IMR-90 (cell line): ENCODE results near the gene CEBPZ. TPM values are rescaled to one million over a fixed set of nuclear protein-coding genes. Genes with fewer than 3 reads are reported as not detected.
"Not testable (repeated sequence)": the region's sequence is repeated elsewhere in the genome, so short reads cannot be mapped to it uniquely, and the experiment has no call there.

Experiments used
- ATAC-seq: fragments of 200-7000 bp; cut with Tn5 transposase; 2 replicates; pipeline ENCODE4 v1.9.1; 2020; ENCODE audit warnings: low read depth, mild to moderate bottlenecking, moderate library complexity
- BruUV-seq: library from RNA; stranded (reverse); fragments of 400-500 nt; replicated peaks from 2 replicates; lab custom pipeline; 2021; lab: Mats Ljungman, UMichigan
- CTCF ChIA-PET: fragments of 300-600 bp; formaldehyde crosslinking; extraction: SDS; loops from one replicate; lab custom pipeline; 2021; ENCODE audit warnings: antibody characterized with exemption; lab: Yijun Ruan, JAX
- POLR2A ChIA-PET: fragments of 300-600 bp; sonication (Branson Sonifier 250); formaldehyde crosslinking; loops from one replicate; lab custom pipeline; 2022; ENCODE audit warnings: antibody characterized with exemption; ENCODE audit not compliant: unreplicated experiment; lab: Charles Lee
- DNase-seq: peaks from one replicate; pipeline ENCODE4 v3.0.0; 2013
- H2AFZ ChIP-seq: replicated peaks from 2 replicates; pipeline ENCODE3; 2013; ENCODE audit warnings: low read length, mild to moderate bottlenecking; ENCODE audit not compliant: poor library complexity
- H2AK5ac ChIP-seq: 2 replicates; pipeline ENCODE4 v1.6.1; 2013; ENCODE audit warnings: low read depth, low read length, inconsistent platforms
- H2AK9ac ChIP-seq: replicated peaks from 2 replicates; pipeline ENCODE3; 2013; ENCODE audit warnings: mild to moderate bottlenecking, low read depth, low read length, moderate library complexity; ENCODE audit not compliant: poor library complexity
- H2BK120ac ChIP-seq: 2 replicates; pipeline ENCODE4 v1.6.1; 2013; ENCODE audit warnings: low read depth, low read length, inconsistent platforms
- H2BK15ac ChIP-seq: 3 replicates; pipeline ENCODE4 v1.6.1; 2013; ENCODE audit warnings: low read depth, low read length, inconsistent platforms
- H2BK20ac ChIP-seq: 2 replicates; pipeline ENCODE4 v1.6.1; 2013; ENCODE audit warnings: low read depth, mild to moderate bottlenecking, inconsistent platforms, low read length, moderate library complexity
- H2BK5ac ChIP-seq: 2 replicates; pipeline ENCODE4 v1.6.1; 2013; ENCODE audit warnings: mild to moderate bottlenecking, low read depth, low read length, inconsistent platforms; ENCODE audit not compliant: poor library complexity, severe bottlenecking
- H3K14ac ChIP-seq: replicated peaks from 2 replicates; pipeline ENCODE4 v1.6.1; 2013; ENCODE audit warnings: low read depth, low read length, inconsistent platforms
- H3K18ac ChIP-seq: 2 replicates; pipeline ENCODE4 v1.6.1; 2013; ENCODE audit warnings: low read depth, low read length, control low read depth
- H3K23ac ChIP-seq: 2 replicates; pipeline ENCODE4 v1.6.1; 2013; ENCODE audit warnings: low read depth, low read length, inconsistent platforms
- H3K27ac ChIP-seq: 2 replicates; pipeline ENCODE4 v1.5.1; 2013; ENCODE audit warnings: mild to moderate bottlenecking, control low read depth, low read length; ENCODE audit not compliant: insufficient read depth
- H3K27me3 ChIP-seq: 2 replicates; pipeline ENCODE4 v1.6.1; 2013; ENCODE audit warnings: low read length; ENCODE audit not compliant: control insufficient read depth, insufficient read depth
- H3K36me3 ChIP-seq: 2 replicates; pipeline ENCODE4 v1.6.1; 2013; ENCODE audit warnings: low read length, mixed read lengths; ENCODE audit not compliant: control insufficient read depth, insufficient read depth
- H3K4ac ChIP-seq: 2 replicates; pipeline ENCODE4 v1.6.1; 2013; ENCODE audit warnings: low read depth, low read length, inconsistent platforms
- H3K4me1 ChIP-seq: 2 replicates; pipeline ENCODE4 v1.6.1; 2013; ENCODE audit warnings: low read length, mixed read lengths; ENCODE audit not compliant: control insufficient read depth, insufficient read depth
- H3K4me2 ChIP-seq: 2 replicates; pipeline ENCODE4 v1.6.1; 2013; ENCODE audit warnings: low read depth, mild to moderate bottlenecking, control low read depth, low read length, moderate library complexity
- H3K4me3 ChIP-seq: 2 replicates; pipeline ENCODE4 v1.5.1; 2013; ENCODE audit warnings: low read depth, mild to moderate bottlenecking, control low read depth, low read length, moderate library complexity; ENCODE audit not compliant: insufficient read depth
- H3K56ac ChIP-seq: 2 replicates; pipeline ENCODE4 v1.6.1; 2013; ENCODE audit warnings: low read length, inconsistent platforms; ENCODE audit not compliant: insufficient read depth; ENCODE audit errors: extremely low read depth
- H3K79me1 ChIP-seq, 2 experiments: 2 replicates each; pipeline ENCODE4 v1.6.1; 2013; ENCODE audit warnings: low read length in 2 of 2, inconsistent platforms in 1 of 2, low read depth in 1 of 2
- H3K9ac ChIP-seq: 2 replicates; pipeline ENCODE4 v1.6.1; 2013; ENCODE audit warnings: low read depth, low read length, control low read depth
- H3K9me1 ChIP-seq: 2 replicates; pipeline ENCODE4 v1.6.1; 2013; ENCODE audit warnings: low read length, inconsistent platforms; ENCODE audit not compliant: insufficient read depth
- H3K9me3 ChIP-seq: 2 replicates; pipeline ENCODE4 v1.6.1; 2013; ENCODE audit warnings: low read length; ENCODE audit not compliant: control insufficient read depth, insufficient read depth
- H4K20me1 ChIP-seq: 2 replicates; pipeline ENCODE4 v1.6.1; 2013; ENCODE audit warnings: low read length, inconsistent platforms; ENCODE audit not compliant: insufficient read depth
- H4K5ac ChIP-seq: 2 replicates; pipeline ENCODE4 v1.6.1; 2013; ENCODE audit warnings: mild to moderate bottlenecking, low read depth, low read length, control low read depth
- H4K8ac ChIP-seq, 2 experiments: 2 replicates each; pipeline ENCODE4 v1.6.1; 2013; ENCODE audit warnings: low read depth in 2 of 2, low read length in 2 of 2, control low read depth in 1 of 2, inconsistent platforms in 1 of 2
- H4K91ac ChIP-seq: 2 replicates; pipeline ENCODE4 v1.6.1; 2013; ENCODE audit warnings: low read depth, low read length, inconsistent platforms; ENCODE audit not compliant: insufficient read depth
- WGBS, 2 experiments: methylation state at CpG; one replicate each; pipeline versions ENCODE4 v1.1.5 to v1.1.7; 2013; ENCODE audit warnings: missing lambda C conversion rate in 2 of 2; ENCODE audit not compliant: insufficient read length in 1 of 2; ENCODE audit errors: extremely low coverage in 2 of 2; 5-methylcytosine and 5-hydroxymethylcytosine counted together
- dilution Hi-C: fragments of 300-500 bp; cut with HindIII; formaldehyde crosslinking; loops from one replicate; pipeline ENCODE4 v1.14.3; 2018; ENCODE audit warnings: low sequenced_read_pairs; ENCODE audit not compliant: unreplicated experiment
- in situ Hi-C: fragments of 300-500 bp; cut with MboI; formaldehyde crosslinking; loops from 3 replicates; pipeline ENCODE4 v1.14.3; 2019; ENCODE audit warnings: low sequenced_read_pairs, inconsistent platforms, mixed read lengths
- intact Hi-C: fragments of 100-400 bp; cut with micrococcal nuclease; formaldehyde crosslinking; loops from 2 replicates; pipeline ENCODE4 v1.10.0; 2022
- polyA plus RNA-seq, 3 experiments: library from polyadenylated mRNA; depleted of rRNA; stranded (reverse); fragments of >200 nt; gene quantifications; 2 replicates each; pipeline ENCODE4 v1.2.3, GENCODE V29; 2012; ENCODE audit warnings: low replicate concordance in 1 of 3
- total RNA-seq: library from RNA; depleted of rRNA; stranded (reverse); fragments of >200 nt; gene quantifications from 2 replicates; pipeline ENCODE4 v1.2.3, GENCODE V29; 2012

The CEBPZ gene
- total and polyA plus RNA-seq, 2 of the 4 experiments (the other 2 are of a cell fraction), result 9.4 to 33.3 TPM

GRCh38 chr2:37205071-37205661 lies 26.2 kb downstream of the CEBPZ start:
- CTCF ChIA-PET, result not testable (repeated sequence)

More at GRCh38 chr2:37205071-37205661, 26.2 kb downstream of the CEBPZ start:
- in situ Hi-C loops, H2AK5ac ChIP-seq, ATAC-seq, intact Hi-C loops, H3K27ac ChIP-seq, H3K4me3 ChIP-seq, H3K14ac ChIP-seq, H2AFZ ChIP-seq, H2BK120ac ChIP-seq, H4K8ac ChIP-seq, H3K9ac ChIP-seq, H3K4me1 ChIP-seq, H3K18ac ChIP-seq, DNase-seq, H2BK20ac ChIP-seq, BruUV-seq, H3K4me2 ChIP-seq, H3K9me3 ChIP-seq, H3K23ac ChIP-seq, H3K4ac ChIP-seq, H2BK15ac ChIP-seq, H2BK5ac ChIP-seq, H2AK9ac ChIP-seq, H4K20me1 ChIP-seq, H3K56ac ChIP-seq, POLR2A ChIA-PET, H4K91ac ChIP-seq, H4K5ac ChIP-seq, H3K9me1 ChIP-seq, H3K27me3 ChIP-seq, dilution Hi-C loops: not testable (repeated sequence)
- Histone ChIP-seq H3K36me3 (peaks cover 26% of the 10 kb centered on the region), H3K79me1 (peaks cover 25 to 27% of the 10 kb centered on the region in 2 experiments)
- WGBS, 2 experiments, result no CpG with 5 or more reads among the region's 8 CpGs
